PFSK-1 (cell line): ENCODE data around the gene C8G.

Experiments
- POLR2AphosphoS5 ChIP-seq: IDR thresholded peaks from 2 replicates; pipeline ENCODE4 v1.6.1; 2012; ENCODE audit warnings: low read depth, mild to moderate bottlenecking, control low read depth, low read length, moderate library complexity
- TF ChIP-seq, protein P1 (sequence below), 2 experiments: IDR thresholded peaks; 2 replicates each; pipeline versions ENCODE4 v1.6.1 to v1.8.0; 2011 to 2012; ENCODE audit warnings: low read depth in 2 of 2, low read length in 2 of 2, control low read depth in 1 of 2, inconsistent platforms in 1 of 2, mild to moderate bottlenecking in 1 of 2, moderate library complexity in 1 of 2; ENCODE audit not compliant: insufficient read depth in 1 of 2

DNA sequence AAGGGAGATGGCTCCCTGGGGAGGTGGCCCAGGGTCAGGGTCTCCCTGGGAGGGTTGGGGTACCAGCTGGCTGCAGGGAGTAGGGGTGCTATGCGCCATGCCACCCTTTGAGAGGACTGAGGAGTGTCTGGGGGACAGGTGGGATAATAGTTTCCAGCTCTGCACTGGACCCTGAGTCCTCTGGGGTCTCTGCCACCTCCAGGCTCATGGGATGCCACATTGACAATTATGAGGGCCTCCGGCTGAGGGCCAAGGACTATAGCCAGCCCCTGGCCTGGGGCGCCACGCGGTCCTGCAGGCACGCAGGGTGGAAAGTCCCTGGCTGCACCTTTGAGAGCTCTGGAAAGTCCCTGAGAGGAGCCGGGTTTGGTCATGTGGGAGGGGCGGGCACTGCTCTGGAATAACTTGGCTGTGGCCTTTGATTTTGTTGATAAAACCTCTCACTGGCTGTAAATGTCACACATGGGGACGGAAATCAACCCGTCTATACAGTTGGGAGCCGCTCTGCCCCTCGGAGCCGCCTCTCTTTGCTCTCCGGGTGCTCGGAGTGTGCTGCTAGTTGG, 42.7 kb upstream of the C8G start:
- TF ChIP-seq POLR2AphosphoS5: no peak
- TF ChIP-seq, protein P1, sequence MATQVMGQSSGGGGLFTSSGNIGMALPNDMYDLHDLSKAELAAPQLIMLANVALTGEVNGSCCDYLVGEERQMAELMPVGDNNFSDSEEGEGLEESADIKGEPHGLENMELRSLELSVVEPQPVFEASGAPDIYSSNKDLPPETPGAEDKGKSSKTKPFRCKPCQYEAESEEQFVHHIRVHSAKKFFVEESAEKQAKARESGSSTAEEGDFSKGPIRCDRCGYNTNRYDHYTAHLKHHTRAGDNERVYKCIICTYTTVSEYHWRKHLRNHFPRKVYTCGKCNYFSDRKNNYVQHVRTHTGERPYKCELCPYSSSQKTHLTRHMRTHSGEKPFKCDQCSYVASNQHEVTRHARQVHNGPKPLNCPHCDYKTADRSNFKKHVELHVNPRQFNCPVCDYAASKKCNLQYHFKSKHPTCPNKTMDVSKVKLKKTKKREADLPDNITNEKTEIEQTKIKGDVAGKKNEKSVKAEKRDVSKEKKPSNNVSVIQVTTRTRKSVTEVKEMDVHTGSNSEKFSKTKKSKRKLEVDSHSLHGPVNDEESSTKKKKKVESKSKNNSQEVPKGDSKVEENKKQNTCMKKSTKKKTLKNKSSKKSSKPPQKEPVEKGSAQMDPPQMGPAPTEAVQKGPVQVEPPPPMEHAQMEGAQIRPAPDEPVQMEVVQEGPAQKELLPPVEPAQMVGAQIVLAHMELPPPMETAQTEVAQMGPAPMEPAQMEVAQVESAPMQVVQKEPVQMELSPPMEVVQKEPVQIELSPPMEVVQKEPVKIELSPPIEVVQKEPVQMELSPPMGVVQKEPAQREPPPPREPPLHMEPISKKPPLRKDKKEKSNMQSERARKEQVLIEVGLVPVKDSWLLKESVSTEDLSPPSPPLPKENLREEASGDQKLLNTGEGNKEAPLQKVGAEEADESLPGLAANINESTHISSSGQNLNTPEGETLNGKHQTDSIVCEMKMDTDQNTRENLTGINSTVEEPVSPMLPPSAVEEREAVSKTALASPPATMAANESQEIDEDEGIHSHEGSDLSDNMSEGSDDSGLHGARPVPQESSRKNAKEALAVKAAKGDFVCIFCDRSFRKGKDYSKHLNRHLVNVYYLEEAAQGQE (IDR thresholded peaks at IDR 0.05; ENCODE audit: insufficient read depth in 1 of 2, low read depth in 2 of 2, low read length in 2 of 2): no peak
